Measurements from ENCODE around the gene EFCAB12. TPM values are rescaled to one million over a fixed set of nuclear protein-coding genes. Genes with fewer than 3 reads are reported as not detected.

Gene EFCAB12
- total and polyA plus RNA-seq, 2 of the 13 experiments (the other 11 are each of a cell fraction or from before 2014, with no cell fraction given), result 0.31 to 2.4 TPM

GRCh38 chr3:129399145-129399894, 29.1 kb downstream of the EFCAB12 start (continued):
- TF ChIP-seq STAT6 (CRISPR knock-in tag; IDR thresholded peaks at IDR 0.05; ENCODE audit: borderline replicate concordance) (no peak), ZNF282 (IDR thresholded peaks at IDR 0.05; ENCODE audit: partially characterized antibody) (no peak), PRDM10 (CRISPR knock-in tag; IDR thresholded peaks at IDR 0.05; ENCODE audit: low read depth) (no peak), ZFX (CRISPR knock-in tag; IDR thresholded peaks at IDR 0.05; ENCODE audit: low read depth) (peak; percentile 58), MAFF (IDR thresholded peaks at IDR 0.05; ENCODE audit: low read depth, low read length) (no peak), CREM (IDR thresholded peaks at IDR 0.05) (peak; percentile 86), CREM (CRISPR knock-in tag; IDR thresholded peaks at IDR 0.05) (no peak), EED (CRISPR knock-in tag; IDR thresholded peaks at IDR 0.05) (no peak), NFATC3 (CRISPR knock-in tag; IDR thresholded peaks at IDR 0.05) (no peak), ZNF577 (CRISPR knock-in tag; IDR thresholded peaks at IDR 0.05; ENCODE audit: borderline replicate concordance, low read depth) (no peak), HCFC1 (IDR thresholded peaks at IDR 0.05; ENCODE audit: low read depth, low read length) (peak; percentile 69), ZNF580 (CRISPR knock-in tag; IDR thresholded peaks at IDR 0.05; ENCODE audit: borderline replicate concordance, low read depth) (no peak), ZBTB44 (CRISPR knock-in tag; IDR thresholded peaks at IDR 0.05) (no peak), ZNF234 (CRISPR knock-in tag; conservative IDR thresholded peaks at IDR 0.05) (no peak), PCBP1 (IDR thresholded peaks at IDR 0.05; ENCODE audit: borderline replicate concordance, low read depth, low read length) (no peak), ZNF737 (CRISPR knock-in tag; IDR thresholded peaks at IDR 0.05; ENCODE audit: borderline replicate concordance) (no peak), ZMYM3 (CRISPR knock-in tag; IDR thresholded peaks at IDR 0.05) (0 out of 2 replicates have a peak, but pooled peaks have one; percentile 43), ZNF770 (CRISPR knock-in tag; IDR thresholded peaks at IDR 0.05) (no peak), NR2F6 (IDR thresholded peaks at IDR 0.05) (0 out of 2 replicates have a peak, but pooled peaks have one; percentile 39), NR2F6 (CRISPR knock-in tag; IDR thresholded peaks at IDR 0.05) (no peak)

Data from HepG2 (cell line).